DMS153 treated with DMSO at 0.1 percent for 48 hours (cell line): ENCODE measurements around the gene ARFGAP3.

Source experiments
- DNase-seq: peaks from one replicate; lab custom pipeline; 2025; ENCODE audit not compliant: unreplicated experiment; lab: John Stamatoyannopoulos, UW

ARFGAP3 gene

DNA sequence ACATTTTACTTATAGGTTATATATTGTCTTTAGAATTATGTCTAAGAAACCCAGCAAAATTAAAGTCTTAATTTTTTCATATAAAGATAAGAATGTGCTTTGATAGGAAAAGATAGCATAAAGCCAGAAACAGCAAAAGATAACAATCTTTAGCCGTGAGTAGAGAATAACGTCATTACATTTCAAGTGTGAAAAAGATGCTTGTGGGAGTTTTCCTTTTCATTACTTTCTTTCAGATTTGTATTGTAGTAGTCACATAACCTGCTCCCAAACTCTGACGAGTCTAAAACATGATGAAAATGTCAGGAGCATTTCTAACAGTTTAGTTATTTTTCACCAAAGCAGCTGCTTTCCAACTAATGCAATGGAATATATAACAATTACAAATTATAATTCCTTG lies 31.3 kb downstream of the ARFGAP3 start:
- no peak for DNase-seq

DNA sequence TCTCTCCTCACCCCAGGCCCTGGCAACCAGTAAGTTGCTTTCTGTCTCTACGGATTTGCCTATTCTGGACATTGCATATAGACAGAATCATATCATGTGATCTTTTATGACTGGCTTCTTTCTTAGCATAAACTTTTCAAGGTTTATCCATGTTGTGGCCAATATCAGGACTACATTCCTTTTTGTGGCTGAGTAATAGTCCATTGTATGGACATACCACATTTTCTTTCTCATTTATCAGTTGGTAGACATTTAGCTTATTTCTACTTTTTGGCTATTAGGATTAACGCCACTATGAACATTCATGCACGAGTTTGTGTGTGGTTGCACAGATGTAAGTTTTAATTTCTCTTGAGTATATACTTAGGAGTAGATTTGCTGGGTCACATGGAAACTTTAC lies 35.7 kb downstream of the ARFGAP3 start:
- DNase-seq: no peak

- peak; percentile 51 for DNase-seq
Observed at GRCh38 chr22:42820045-42820763, 36.9 kb downstream of the ARFGAP3 start.

DNA sequence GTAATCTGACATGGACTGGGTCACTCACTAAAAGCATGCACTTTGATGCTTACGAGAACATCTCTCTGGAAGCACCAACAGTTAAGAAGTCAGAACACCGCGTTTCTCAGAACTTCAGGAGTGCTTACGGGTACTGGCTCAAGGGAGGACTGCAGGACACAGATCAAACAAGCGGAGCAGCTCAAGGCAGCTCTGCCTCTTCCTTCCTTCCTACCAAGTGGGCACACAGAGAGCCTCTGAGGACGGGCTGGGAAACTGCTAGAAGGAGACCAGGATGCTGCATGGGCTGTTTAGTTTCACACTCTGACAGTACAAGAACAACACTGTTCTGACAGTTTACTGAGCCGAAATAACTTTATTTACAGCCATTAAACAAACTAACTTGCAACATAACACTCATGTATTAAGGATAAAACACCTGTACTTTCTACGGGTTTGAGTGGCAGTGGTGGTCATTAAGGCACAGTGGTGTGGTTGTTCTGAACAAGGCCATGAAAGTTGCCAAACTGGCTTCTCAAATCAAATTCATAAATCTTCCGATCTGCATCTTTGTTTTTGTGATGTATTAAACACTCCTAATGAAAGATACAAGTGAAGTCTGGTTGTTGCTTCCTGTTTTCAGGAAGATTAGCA lies 37.5 kb downstream of the ARFGAP3 start:
- DNase-seq: no peak

DNA sequence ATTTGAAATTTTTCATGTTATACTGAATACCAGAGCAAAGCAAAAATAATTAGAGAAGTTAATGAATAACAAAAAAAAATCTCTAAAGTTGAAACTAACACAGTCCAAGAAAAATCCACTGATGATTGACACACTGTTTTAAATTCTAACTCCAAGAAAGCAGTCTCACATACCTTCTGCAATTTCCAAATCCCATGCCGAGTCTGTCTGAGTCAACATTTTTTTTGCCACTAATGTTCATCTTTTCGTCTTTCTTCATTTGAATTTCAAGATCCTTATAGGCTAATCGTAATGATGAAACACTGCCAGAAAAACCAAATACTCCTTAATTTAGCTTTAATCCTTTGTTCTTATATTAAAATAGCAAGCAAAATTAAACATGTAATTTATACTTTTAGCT lies 39.5 kb downstream of the ARFGAP3 start:
- DNase-seq: no peak

GRCh38 chr22:42816336-42816735 lies 40.7 kb downstream of the ARFGAP3 start:
- DNase-seq: peak; percentile 12

- DNase-seq: no peak
Observed at GRCh38 chr22:42814616-42815015, 42.5 kb downstream of the ARFGAP3 start.

- DNase-seq: peak; percentile 52
Observed at GRCh38 chr22:42814215-42814614, 42.9 kb downstream of the ARFGAP3 start.

GRCh38 chr22:42813501-42813900 lies 43.6 kb downstream of the ARFGAP3 start:
- no peak for DNase-seq

DNA sequence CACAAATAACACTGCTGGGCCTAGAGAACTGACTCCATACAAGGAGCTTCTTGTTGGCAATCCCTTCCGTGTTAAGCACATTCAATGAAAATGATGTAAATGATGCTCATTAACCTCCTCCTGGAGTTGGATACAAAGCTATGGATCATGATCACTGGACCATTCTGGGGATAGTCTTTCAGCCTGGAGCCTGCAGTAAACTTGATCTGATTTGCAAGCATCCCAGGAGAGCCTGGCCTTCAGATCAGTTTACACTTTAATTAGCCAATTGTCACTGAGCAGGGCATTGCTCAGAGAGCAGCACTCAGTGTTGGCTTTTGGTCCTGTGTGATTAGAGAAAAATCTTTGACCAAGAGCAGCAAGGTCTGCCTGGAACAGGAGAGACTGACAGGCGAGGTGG lies 45.6 kb downstream of the ARFGAP3 start:
- DNase-seq: no peak

- DNase-seq: no peak
Observed at GRCh38 chr22:42808521-42808920, 48.6 kb downstream of the ARFGAP3 start.

DNA sequence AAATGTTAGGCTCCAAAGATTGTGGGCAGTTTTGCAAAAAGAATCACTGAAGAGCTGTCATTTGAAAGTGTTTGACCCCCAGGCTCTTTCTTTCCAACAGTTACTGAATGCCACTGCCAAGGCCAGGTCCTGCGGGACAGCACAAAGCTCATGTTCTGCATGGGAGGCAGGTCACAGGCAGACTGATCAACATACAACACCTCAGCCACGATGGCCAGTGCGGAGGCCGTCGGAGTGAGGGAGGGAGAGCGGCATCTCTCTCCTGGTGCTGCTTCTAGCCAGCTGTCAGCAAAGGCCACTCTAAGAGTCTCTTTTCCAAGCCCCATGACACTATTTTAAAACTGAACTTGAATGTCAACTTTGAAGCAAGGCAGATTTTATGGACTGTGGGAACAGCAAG lies 49.9 kb downstream of the ARFGAP3 start:
- DNase-seq: no peak

- peak; percentile 42 for DNase-seq
Observed at GRCh38 chr22:42805998-42806830, 50.9 kb downstream of the ARFGAP3 start.

- peak; percentile 64 for DNase-seq
Observed at GRCh38 chr22:42805016-42805997, 51.8 kb downstream of the ARFGAP3 start.

- DNase-seq: no peak
Observed at GRCh38 chr22:42803389-42803788, 53.7 kb downstream of the ARFGAP3 start.

DNA sequence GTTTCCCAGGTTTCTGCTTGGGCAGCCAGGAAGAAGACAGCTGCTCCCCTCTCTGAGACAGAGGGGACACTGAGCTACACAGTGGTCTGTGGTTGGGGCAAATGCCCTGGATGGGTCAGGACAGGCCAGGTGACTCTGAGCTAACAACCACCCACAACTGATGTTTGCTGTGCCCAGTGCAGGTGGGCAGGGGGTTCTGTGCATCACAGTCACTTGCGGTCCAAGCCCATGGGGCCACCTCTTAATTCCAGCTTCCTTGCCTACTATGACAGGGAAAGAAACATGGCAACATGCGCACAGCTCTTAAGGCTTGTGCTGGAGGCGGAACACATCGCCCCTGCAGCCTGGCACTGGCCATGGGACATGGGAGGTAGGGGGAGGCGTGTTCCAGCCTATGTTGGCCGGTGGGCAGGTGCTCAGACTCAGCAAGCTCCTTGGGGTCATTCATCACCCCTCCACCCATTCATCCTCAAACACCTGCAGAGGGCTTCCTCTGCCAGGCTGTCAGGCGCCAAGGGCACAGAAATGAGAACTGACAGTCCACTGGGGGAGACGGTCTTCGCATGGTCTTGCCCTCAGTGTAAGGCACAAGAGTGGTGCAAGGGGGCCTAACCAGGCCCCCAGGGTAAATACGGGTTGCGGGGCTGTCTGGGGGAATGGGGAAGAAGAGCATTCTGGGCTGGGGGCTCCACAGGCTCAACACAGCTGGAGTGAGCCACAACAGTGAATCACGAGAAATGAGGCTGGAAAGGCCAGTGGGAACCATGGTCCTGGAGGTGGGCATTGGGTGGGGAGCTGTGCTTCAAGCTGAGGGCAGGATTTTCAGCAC lies 55.6 kb downstream of the ARFGAP3 start:
- no peak for DNase-seq

DNA sequence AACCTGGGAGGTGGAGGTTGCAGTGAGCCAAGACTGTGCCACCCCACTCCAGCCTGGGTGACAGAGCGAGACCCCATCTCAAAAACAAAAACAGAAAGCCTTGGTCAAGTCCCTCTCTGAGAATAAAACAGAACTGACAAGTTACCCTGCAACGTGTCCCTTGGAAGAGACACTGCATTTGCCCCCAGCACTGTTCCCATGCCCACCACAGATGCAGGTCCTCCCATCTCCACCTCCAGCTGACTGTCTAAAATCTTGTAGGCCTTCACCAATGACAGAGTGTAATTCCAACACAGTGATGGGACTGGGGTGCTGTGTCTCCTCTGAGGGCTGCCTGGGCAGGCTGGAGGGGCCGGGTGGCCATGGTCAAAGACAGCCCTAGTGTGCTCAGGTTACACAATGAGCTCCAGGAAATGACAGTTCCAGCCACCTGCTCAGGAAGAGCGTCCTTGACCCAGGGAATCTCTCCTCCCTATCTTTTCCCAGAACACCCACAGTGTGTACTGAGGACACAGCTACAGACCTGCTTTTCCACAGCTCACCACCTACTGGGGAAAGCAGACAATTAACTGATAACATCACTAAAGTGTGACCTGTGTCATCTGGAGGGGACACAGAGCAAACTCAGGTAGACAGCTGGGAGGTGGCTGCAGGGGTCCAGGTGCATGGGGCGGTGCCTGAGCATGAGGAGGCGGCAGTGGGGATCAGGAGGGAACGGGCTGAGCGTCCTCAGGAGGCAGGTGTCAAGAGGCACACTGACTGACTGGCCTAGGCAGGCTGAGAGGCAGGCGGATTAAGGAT lies 56.4 kb downstream of the ARFGAP3 start:
- DNase-seq: peak; percentile 88

GRCh38 chr22:42799461-42800405 lies 57.3 kb downstream of the ARFGAP3 start:
- DNase-seq: no peak
